NCI-H82 treated with DMSO at 0.1 percent for 48 hours (cell line): Measurements from ENCODE around the gene ACTR1B.
A peak's percentile ranks its signal among the peaks of the same experiment; 100 is the strongest.
"Not testable (repeated sequence)": the region's sequence is repeated elsewhere in the genome, so short reads cannot be mapped to it uniquely, and the experiment has no call there.

ENCODE experiments used
- DNase-seq: peaks from one replicate; lab custom pipeline; 2025; ENCODE audit not compliant: unreplicated experiment; lab: John Stamatoyannopoulos, UW

ACTR1B gene

GRCh38 chr2:97659256-97660043, 4.4 kb downstream of the ACTR1B start:
- DNase-seq: no peak

- DNase-seq: no peak
Observed at GRCh38 chr2:97658691-97659157, 5.1 kb downstream of the ACTR1B start.

- DNase-seq: no peak
Observed at GRCh38 chr2:97657986-97658690, 5.7 kb downstream of the ACTR1B start.

- DNase-seq: no peak
Observed at GRCh38 chr2:97656905-97657587, 6.8 kb downstream of the ACTR1B start.

- DNase-seq: no peak
Observed at GRCh38 chr2:97656129-97656755, 7.6 kb downstream of the ACTR1B start.

- no peak for DNase-seq
Observed at GRCh38 chr2:97654791-97655190, 9.1 kb downstream of the ACTR1B start.

GRCh38 chr2:97654309-97654708, 9.5 kb downstream of the ACTR1B start:
- DNase-seq: no peak

GRCh38 chr2:97653874-97654273, 10.0 kb downstream of the ACTR1B start:
- no peak for DNase-seq

GRCh38 chr2:97653473-97653872, 10.4 kb downstream of the ACTR1B start:
- DNase-seq: no peak

GRCh38 chr2:97651114-97651513, 12.7 kb downstream of the ACTR1B start:
- no peak for DNase-seq

GRCh38 chr2:97646977-97647376, 16.9 kb downstream of the ACTR1B start:
- no peak for DNase-seq

- DNase-seq: peak; percentile 97
Observed at GRCh38 chr2:97645695-97646629, 17.9 kb downstream of the ACTR1B start, which contains the start of gene COX5B. COX5B (plus strand) TSS chr2:97646062; CDS start chr2:97646087, 25 bp downstream.

- DNase-seq: no peak
Observed at GRCh38 chr2:97645112-97645694, 18.6 kb downstream of the ACTR1B start.

- DNase-seq: no peak
Observed at GRCh38 chr2:97644023-97644717, 19.7 kb downstream of the ACTR1B start.

- DNase-seq: not testable (repeated sequence)
Observed at GRCh38 chr2:97626049-97626430, 37.8 kb downstream of the ACTR1B start.

GRCh38 chr2:97625354-97626048, 38.3 kb downstream of the ACTR1B start:
- not testable (repeated sequence) for DNase-seq

- DNase-seq: not testable (repeated sequence)
Observed at GRCh38 chr2:97622976-97623375, 40.9 kb downstream of the ACTR1B start.

- not testable (repeated sequence) for DNase-seq
Observed at GRCh38 chr2:97620492-97620891, 43.4 kb downstream of the ACTR1B start.
